ENCODE data around the gene ZNF33A.
A peak's percentile ranks its signal among the peaks of the same experiment; 100 is the strongest.
"Not testable (repeated sequence)": the region's sequence is repeated elsewhere in the genome, so short reads cannot be mapped to it uniquely, and the experiment has no call there.

GRCh38 chr10:38069663-38070062, 59.2 kb downstream of the ZNF33A start:
- TF ChIP-seq, protein P1, sequence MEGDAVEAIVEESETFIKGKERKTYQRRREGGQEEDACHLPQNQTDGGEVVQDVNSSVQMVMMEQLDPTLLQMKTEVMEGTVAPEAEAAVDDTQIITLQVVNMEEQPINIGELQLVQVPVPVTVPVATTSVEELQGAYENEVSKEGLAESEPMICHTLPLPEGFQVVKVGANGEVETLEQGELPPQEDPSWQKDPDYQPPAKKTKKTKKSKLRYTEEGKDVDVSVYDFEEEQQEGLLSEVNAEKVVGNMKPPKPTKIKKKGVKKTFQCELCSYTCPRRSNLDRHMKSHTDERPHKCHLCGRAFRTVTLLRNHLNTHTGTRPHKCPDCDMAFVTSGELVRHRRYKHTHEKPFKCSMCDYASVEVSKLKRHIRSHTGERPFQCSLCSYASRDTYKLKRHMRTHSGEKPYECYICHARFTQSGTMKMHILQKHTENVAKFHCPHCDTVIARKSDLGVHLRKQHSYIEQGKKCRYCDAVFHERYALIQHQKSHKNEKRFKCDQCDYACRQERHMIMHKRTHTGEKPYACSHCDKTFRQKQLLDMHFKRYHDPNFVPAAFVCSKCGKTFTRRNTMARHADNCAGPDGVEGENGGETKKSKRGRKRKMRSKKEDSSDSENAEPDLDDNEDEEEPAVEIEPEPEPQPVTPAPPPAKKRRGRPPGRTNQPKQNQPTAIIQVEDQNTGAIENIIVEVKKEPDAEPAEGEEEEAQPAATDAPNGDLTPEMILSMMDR (conservative IDR thresholded peaks at IDR 0.05; ENCODE audit: low read depth, low read length): not testable (repeated sequence)
- TF ChIP-seq POLR2A (IDR thresholded peaks at IDR 0.05; ENCODE audit: low read depth, low read length); RFX5 (IDR thresholded peaks at IDR 0.05; ENCODE audit: low read depth, low read length); CEBPB (IDR thresholded peaks at IDR 0.05; ENCODE audit: low read depth, low read length); RCOR1 (IDR thresholded peaks at IDR 0.05; ENCODE audit: insufficient replicate concordance, low read length); MXI1 (IDR thresholded peaks at IDR 0.05; ENCODE audit: borderline replicate concordance, low read depth, low read length); SMC3 (IDR thresholded peaks at IDR 0.05; ENCODE audit: low read depth, low read length): not testable (repeated sequence)
- TF ChIP-seq FOS (IDR thresholded peaks at IDR 0.05; ENCODE audit: low read depth, low read length): 0 out of 2 replicates have a peak, but pooled peaks have one; percentile 24

Measured in IMR-90 (cell line).